A673 (cell line): ENCODE measurements around the gene MTX1. TPM values are rescaled to one million over a fixed set of nuclear protein-coding genes. Genes with fewer than 3 reads are reported as not detected.

ENCODE experiments used
- BruUV-seq: library from RNA; stranded (reverse); fragments of 400-500 nt; replicated peaks from 2 replicates; lab custom pipeline; 2021; lab: Mats Ljungman, UMichigan
- CTCF ChIA-PET: fragments of 300-600 bp; sonication (Branson Sonifier 250); formaldehyde crosslinking; loops from one replicate; lab custom pipeline; 2022; ENCODE audit warnings: antibody characterized with exemption; lab: Charles Lee
- POLR2A ChIA-PET: fragments of 300-600 bp; sonication (Branson Sonifier 250); formaldehyde crosslinking; loops from one replicate; lab custom pipeline; 2022; ENCODE audit warnings: antibody characterized with exemption; ENCODE audit not compliant: low non-redundant PET; lab: Charles Lee
- DNase-seq: peaks from one replicate; pipeline ENCODE4 v3.0.0-alpha.2; 2015; ENCODE audit warnings: low spot score
- H3K27ac ChIP-seq: fragments of 200-600 bp; sonication (generic); 2 replicates; pipeline ENCODE4 v1.5.1; 2016; ENCODE audit warnings: mixed run types, low read depth, mild to moderate bottlenecking, mixed read lengths, antibody characterized with exemption, low read length; ENCODE audit not compliant: poor library complexity, severe bottlenecking
- H3K27me3 ChIP-seq: fragments of 200-600 bp; sonication (generic); replicated peaks from 2 replicates; pipeline ENCODE4 v1.6.1; 2017; ENCODE audit warnings: mixed run types, low read depth, mild to moderate bottlenecking, mixed read lengths, antibody characterized with exemption, low read length; ENCODE audit not compliant: insufficient read depth, poor library complexity
- H3K36me3 ChIP-seq: fragments of 200-600 bp; sonication (generic); 2 replicates; pipeline ENCODE4 v1.6.1; 2016; ENCODE audit warnings: mixed run types, mild to moderate bottlenecking, mixed read lengths, antibody characterized with exemption, low read length; ENCODE audit not compliant: insufficient read depth, poor library complexity, severe bottlenecking
- H3K4me1 ChIP-seq: fragments of 200-600 bp; sonication (generic); 2 replicates; pipeline ENCODE4 v1.6.1; 2017; ENCODE audit warnings: mixed run types, mild to moderate bottlenecking, mixed read lengths, antibody characterized with exemption, low read length; ENCODE audit not compliant: insufficient read depth, poor library complexity, severe bottlenecking
- H3K4me3 ChIP-seq: fragments of 200-600 bp; sonication (generic); 2 replicates; pipeline ENCODE4 v1.5.1; 2016; ENCODE audit warnings: low read depth, mixed run types, mild to moderate bottlenecking, mixed read lengths, low read length; ENCODE audit not compliant: poor library complexity, severe bottlenecking
- H3K9me3 ChIP-seq: fragments of 200-600 bp; sonication (generic); 2 replicates; pipeline ENCODE4 v1.6.1; 2016; ENCODE audit warnings: mixed run types, low read depth, mild to moderate bottlenecking, mixed read lengths, antibody characterized with exemption, low read length; ENCODE audit not compliant: poor library complexity, severe bottlenecking
- CTCF ChIP-seq: fragments of 300-800, 200-600 bp; sonication (generic); conservative IDR thresholded peaks from 2 replicates; pipeline ENCODE4 v1.5.1; 2017; ENCODE audit warnings: low read depth, mild to moderate bottlenecking, antibody characterized with exemption, low read length, moderate library complexity, mixed read lengths
- EZH2 ChIP-seq: fragments of 200-600 bp; sonication (generic); IDR thresholded peaks from 2 replicates; pipeline ENCODE4 v1.6.1; 2017; ENCODE audit warnings: borderline replicate concordance, low read depth, mild to moderate bottlenecking, mixed read lengths, antibody characterized with exemption, low read length; ENCODE audit not compliant: poor library complexity, severe bottlenecking
- intact Hi-C: fragments of 100-400 bp; cut with micrococcal nuclease; formaldehyde crosslinking; loops from one replicate; pipeline ENCODE4 v1.10.0; 2022; ENCODE audit not compliant: unreplicated experiment
- total RNA-seq: library from RNA; stranded (reverse); gene quantifications from 2 replicates; pipeline ENCODE4 v1.2.3, GENCODE V29; 2021

The MTX1 gene
- total RNA-seq, 1 experiment from 2014 or later, result 65.2 TPM

- Histone ChIP-seq H3K4me3 (no peak overlapping the region), H3K36me3 (peaks cover 4% of the 10 kb centered on the region), H3K27ac (no peak overlapping the region), H3K27me3 (no peaks in the 10 kb centered on the region), H3K4me1 (peaks cover 17% of the 10 kb centered on the region), H3K9me3 (no peaks in the 10 kb centered on the region)
- DNase-seq, result no peak
- no TSS peak for BruUV-seq
- TF ChIP-seq CTCF (no peak), EZH2 (no peak)
- intact Hi-C loops, result loop anchor here (10.0 kb wide), 2 partner anchors 147 to 417 kb away; partner anchors contain the start of gene RUSC1
- POLR2A ChIA-PET, result no interaction called here
- CTCF ChIA-PET, result interaction anchor here (0.9 to 1.2 kb wide), 2 partner anchors 16 to 86 kb away, joined by 4 to 7 read pairs; no protein-coding TSS in a partner anchor
Measured at GRCh38 chr1:155177192-155177917, 31.1 kb upstream of the MTX1 start.

GRCh38 chr1:155177918-155178281 lies 30.6 kb upstream of the MTX1 start:
- BruUV-seq, result no TSS peak
- Histone ChIP-seq H3K36me3 (peaks cover 4% of the 10 kb centered on the region), H3K27ac (no peak overlapping the region), H3K9me3 (no peaks in the 10 kb centered on the region), H3K4me1 (peaks cover 16% of the 10 kb centered on the region), H3K27me3 (no peaks in the 10 kb centered on the region), H3K4me3 (no peak overlapping the region)
- CTCF ChIA-PET, result interaction anchor here (1.2 kb wide), 1 partner anchor 16 kb away, joined by 7 read pairs; no protein-coding TSS in a partner anchor
- DNase-seq, result no peak
- no peak for TF ChIP-seq CTCF
- no peak for TF ChIP-seq EZH2
- intact Hi-C loops, result loop anchor here (10.0 kb wide), 2 partner anchors 147 to 417 kb away; partner anchors contain the start of gene RUSC1
- POLR2A ChIA-PET, result no interaction called here

GRCh38 chr1:155178441-155179111 lies 29.9 kb upstream of the MTX1 start:
- DNase-seq, result no peak
- Histone ChIP-seq H3K27ac (no peak overlapping the region), H3K4me1 (peaks cover 15% of the 10 kb centered on the region), H3K27me3 (no peaks in the 10 kb centered on the region), H3K36me3 (peaks cover 4% of the 10 kb centered on the region), H3K4me3 (no peak overlapping the region), H3K9me3 (no peaks in the 10 kb centered on the region)
- TF ChIP-seq EZH2 (no peak), CTCF (no peak)
- POLR2A ChIA-PET, result no interaction called here
- intact Hi-C loops, result loop anchor here (10.0 kb wide), 2 partner anchors 146 to 416 kb away; partner anchors contain the start of gene RUSC1
- CTCF ChIA-PET, result no interaction called here
- BruUV-seq, result no TSS peak
